ENCODE data around the gene CLDN20. TPM values are rescaled to one million over a fixed set of nuclear protein-coding genes. Genes with fewer than 3 reads are reported as not detected.

Gene CLDN20
- total and polyA plus RNA-seq, 2 of the 4 experiments (the other 2 are of a cell fraction), result not detected

- Histone ChIP-seq H4K8ac (ENCODE audit: low read depth in 2 of 2, low read length in 2 of 2) (no peak overlapping the region), H4K91ac (ENCODE audit: insufficient read depth, low read depth, low read length) (no peak overlapping the region), H3K36me3 (ENCODE audit: control insufficient read depth, insufficient read depth, low read length) (peaks cover 9% of the 10 kb centered on the region), H3K56ac (ENCODE audit: extremely low read depth, insufficient read depth, low read length) (no peak overlapping the region), H3K18ac (ENCODE audit: low read depth, low read length) (no peak overlapping the region), H3K9ac (ENCODE audit: low read depth, low read length) (no peak overlapping the region), H2AK9ac (replicated peaks; ENCODE audit: low read depth, low read length, poor library complexity) (no peak overlapping the region), H3K27me3 (ENCODE audit: control insufficient read depth, insufficient read depth, low read length) (no peaks in the 10 kb centered on the region), H3K9me3 (ENCODE audit: control insufficient read depth, insufficient read depth, low read length) (no peaks in the 10 kb centered on the region), H3K14ac (replicated peaks; ENCODE audit: low read depth, low read length) (no peak overlapping the region), H2AFZ (replicated peaks; ENCODE audit: low read length, poor library complexity) (no peak overlapping the region), H4K5ac (ENCODE audit: low read depth, low read length) (no peak overlapping the region), H2BK5ac (ENCODE audit: low read depth, low read length, poor library complexity, severe bottlenecking) (no peak overlapping the region), H2BK20ac (ENCODE audit: low read depth, low read length) (no peak overlapping the region), H2BK15ac (ENCODE audit: low read depth, low read length) (no peak overlapping the region), H3K23ac (ENCODE audit: low read depth, low read length) (no peak overlapping the region), H2BK120ac (ENCODE audit: low read depth, low read length) (no peak overlapping the region), H3K9me1 (ENCODE audit: insufficient read depth, low read length) (0 out of 2 replicates have a peak, but pooled peaks cover 5% of the 10 kb centered on the region), H4K20me1 (ENCODE audit: insufficient read depth, low read length) (no peaks in the 10 kb centered on the region), H3K4me2 (ENCODE audit: low read depth, low read length) (no peak overlapping the region), H3K79me1 (ENCODE audit: low read depth in 1 of 2, low read length in 2 of 2) (peaks cover 10 to 22% of the 10 kb centered on the region in 2 experiments), H2AK5ac (ENCODE audit: low read depth, low read length) (no peak overlapping the region), H3K4ac (ENCODE audit: low read depth, low read length) (no peak overlapping the region), H3K4me1 (ENCODE audit: control insufficient read depth, insufficient read depth, low read length) (no peaks in the 10 kb centered on the region), H3K4me3 (ENCODE audit: insufficient read depth, low read depth, low read length) (no peak overlapping the region), H3K27ac (ENCODE audit: insufficient read depth, low read length) (no peak overlapping the region)
- dilution Hi-C loops (cut with HindIII; ENCODE audit: low sequenced_read_pairs, unreplicated experiment) (no loop called here), intact Hi-C loops (cut with micrococcal nuclease) (no loop called here), in situ Hi-C loops (cut with MboI; ENCODE audit: low sequenced_read_pairs) (no loop called here)
- ChIA-PET POLR2A (ENCODE audit: unreplicated experiment) (no interaction called here), CTCF (interaction anchor here (0.6 kb wide), 1 partner anchor 37 kb away, joined by 3 read pairs; no protein-coding TSS in a partner anchor)
- ATAC-seq (ENCODE audit: low read depth), result no peak
- no peak for TF ChIP-seq NFE2L2 (IDR thresholded peaks at IDR 0.05; ENCODE audit: low read depth, low read length)
- no peak for TF ChIP-seq USF2 (IDR thresholded peaks at IDR 0.05; ENCODE audit: low read depth, low read length)
- TF ChIP-seq POLR2A (IDR thresholded peaks at IDR 0.05; ENCODE audit: low read depth, low read length), result no peak
- no peak for TF ChIP-seq RCOR1 (IDR thresholded peaks at IDR 0.05; ENCODE audit: insufficient replicate concordance, low read length)
- TF ChIP-seq CHD1 (IDR thresholded peaks at IDR 0.05; ENCODE audit: low read depth, low read length), result no peak
- TF ChIP-seq CEBPB (IDR thresholded peaks at IDR 0.05; ENCODE audit: low read depth, low read length), result no peak
- TF ChIP-seq MAFK (IDR thresholded peaks at IDR 0.05; ENCODE audit: low read depth, low read length), result no peak
- no peak for TF ChIP-seq FOS (IDR thresholded peaks at IDR 0.05; ENCODE audit: low read depth, low read length)
- TF ChIP-seq BHLHE40 (IDR thresholded peaks at IDR 0.05; ENCODE audit: low read depth, low read length), result no peak
- no peak for TF ChIP-seq CTCF (conservative IDR thresholded peaks at IDR 0.05; ENCODE audit: low read depth, low read length)
- no peak for TF ChIP-seq SMC3 (IDR thresholded peaks at IDR 0.05; ENCODE audit: low read depth, low read length)
- TF ChIP-seq, protein P1, sequence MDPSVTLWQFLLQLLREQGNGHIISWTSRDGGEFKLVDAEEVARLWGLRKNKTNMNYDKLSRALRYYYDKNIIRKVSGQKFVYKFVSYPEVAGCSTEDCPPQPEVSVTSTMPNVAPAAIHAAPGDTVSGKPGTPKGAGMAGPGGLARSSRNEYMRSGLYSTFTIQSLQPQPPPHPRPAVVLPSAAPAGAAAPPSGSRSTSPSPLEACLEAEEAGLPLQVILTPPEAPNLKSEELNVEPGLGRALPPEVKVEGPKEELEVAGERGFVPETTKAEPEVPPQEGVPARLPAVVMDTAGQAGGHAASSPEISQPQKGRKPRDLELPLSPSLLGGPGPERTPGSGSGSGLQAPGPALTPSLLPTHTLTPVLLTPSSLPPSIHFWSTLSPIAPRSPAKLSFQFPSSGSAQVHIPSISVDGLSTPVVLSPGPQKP (IDR thresholded peaks at IDR 0.05; ENCODE audit: borderline replicate concordance, low read depth, low read length), result no peak
- TF ChIP-seq RAD21 (IDR thresholded peaks at IDR 0.05; ENCODE audit: low read length), result no peak
- TF ChIP-seq RFX5 (IDR thresholded peaks at IDR 0.05; ENCODE audit: low read depth, low read length), result no peak
- TF ChIP-seq MAZ (IDR thresholded peaks at IDR 0.05; ENCODE audit: borderline replicate concordance, low read depth, low read length), result no peak
- no peak for TF ChIP-seq MXI1 (IDR thresholded peaks at IDR 0.05; ENCODE audit: borderline replicate concordance, low read depth, low read length)
- no TSS peak for BruUV-seq (replicated peaks)
- DNase-seq, result no peak
- WGBS, 2 experiments (ENCODE audit: extremely low coverage in 2 of 2, insufficient read length in 1 of 2), result no CpG with 5 or more reads among the region's 3 CpGs
Observed at GRCh38 chr6:155291291-155291690, 27.5 kb downstream of the CLDN20 start.

Data from IMR-90 (cell line).